ENCODE measurements around the gene CHST13.

Gene CHST13

DNA sequence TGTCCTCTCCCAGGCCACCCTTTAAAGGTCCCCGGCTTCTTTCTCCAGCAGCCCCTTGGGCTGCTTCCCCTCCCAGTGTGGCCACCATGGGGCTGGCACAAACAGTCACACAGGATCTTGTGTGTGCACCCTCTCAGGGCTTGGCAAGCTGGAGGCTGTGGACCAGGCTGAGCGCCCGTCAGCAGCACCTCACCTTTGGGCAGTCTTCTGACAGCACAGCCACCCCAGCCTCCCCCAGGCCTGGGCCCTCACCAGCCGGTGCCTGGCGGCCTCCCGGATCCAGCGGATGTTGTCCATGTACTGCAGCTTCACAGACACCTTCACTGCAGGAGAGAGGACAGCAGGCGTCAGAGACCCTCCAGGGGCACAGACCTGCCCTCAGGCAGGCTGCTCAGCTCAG, 28.2 kb upstream of the CHST13 start:
- Histone ChIP-seq H3K9me3 (ENCODE audit: control insufficient read depth, insufficient read depth, low read length) (no peaks in the 10 kb centered on the region), H3K4me1 (ENCODE audit: insufficient read depth, low read length) (peaks cover 4% of the 10 kb centered on the region; the same call in 1 of the 2 replicates)

DNA sequence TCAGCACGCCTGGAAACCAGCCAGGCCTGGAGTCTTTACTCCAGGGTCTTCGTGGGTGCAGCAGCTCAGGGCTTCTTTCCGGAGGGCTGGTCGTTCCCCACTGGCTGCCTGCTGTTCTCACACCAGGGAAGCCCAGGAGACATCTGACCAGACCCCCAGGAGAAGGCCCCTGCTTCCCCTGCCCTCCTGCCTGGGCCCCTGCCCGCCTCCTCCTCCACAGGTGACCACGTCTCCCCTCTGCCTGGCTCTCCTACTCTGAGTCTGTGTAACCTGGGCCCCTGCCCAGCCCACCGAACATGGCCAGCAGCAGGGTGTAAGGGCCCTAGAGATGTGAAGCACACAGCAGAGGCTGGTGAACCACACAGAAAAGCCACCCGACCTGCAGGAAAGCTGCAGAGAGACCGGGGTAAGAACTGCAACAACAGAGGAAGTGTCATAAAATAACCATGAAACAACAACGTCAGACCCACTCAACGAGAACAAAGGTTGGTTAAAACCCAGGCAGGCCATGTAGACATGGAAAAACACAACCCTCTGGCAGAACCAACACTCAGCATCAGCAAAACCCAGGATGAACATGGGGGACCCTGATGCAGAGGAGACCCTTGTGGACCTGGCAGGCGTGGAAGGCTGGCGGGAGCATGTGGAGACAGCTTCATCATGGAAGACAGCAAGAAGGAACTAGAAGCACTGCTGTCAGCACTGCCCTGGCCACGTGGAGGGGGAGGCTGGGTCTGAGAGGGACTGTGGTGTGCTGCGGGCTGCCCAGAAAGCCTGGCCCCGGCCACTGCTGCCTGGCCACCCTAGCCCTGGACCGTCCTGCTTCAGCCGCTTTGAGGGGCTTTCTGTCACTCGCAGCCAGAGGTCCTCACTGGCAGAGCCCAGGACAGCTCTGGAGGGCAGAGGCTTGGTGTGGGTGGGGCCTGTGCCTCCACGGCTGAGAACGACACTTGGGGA, 26.8 kb upstream of the CHST13 start:
- Histone ChIP-seq H3K36me3 (ENCODE audit: insufficient read depth, low read length) (no peaks in the 10 kb centered on the region), H3K9me3 (ENCODE audit: control insufficient read depth, insufficient read depth, low read length) (no peaks in the 10 kb centered on the region), H3K4me1 (ENCODE audit: insufficient read depth, low read length) (peaks cover 8% of the 10 kb centered on the region; the same call in 1 of the 2 replicates), H3K9ac (ENCODE audit: low read depth, low read length) (no peak overlapping the region)

More for the DNA sequence above, 28.2 kb upstream of the CHST13 start:
- no peaks in the 10 kb centered on the region for H3K36me3 ChIP-seq (ENCODE audit: insufficient read depth, low read length)
- no peak overlapping the region for H3K9ac ChIP-seq (ENCODE audit: low read depth, low read length)

DNA sequence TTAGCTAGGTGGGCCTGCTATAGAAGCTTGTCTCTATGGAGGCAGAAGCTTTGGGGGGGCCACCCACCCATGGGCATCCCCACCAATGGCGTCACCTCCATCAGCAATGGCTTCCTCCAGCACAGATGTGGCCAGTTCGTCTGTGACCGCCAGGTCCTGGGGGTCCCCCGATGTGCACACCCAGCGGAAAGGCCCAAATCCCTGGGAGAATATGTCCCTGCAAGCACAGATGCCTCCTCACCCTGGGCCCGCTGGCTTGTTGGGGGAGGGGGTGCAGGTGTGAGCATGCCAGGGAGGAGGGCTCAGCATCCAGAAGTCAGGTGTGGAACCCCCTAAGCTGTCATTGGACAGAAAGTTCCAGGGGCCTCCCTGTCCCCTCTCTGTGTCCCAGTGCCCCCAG, 26.0 kb upstream of the CHST13 start:
- no peak overlapping the region for H3K9ac ChIP-seq (ENCODE audit: low read depth, low read length)
- H3K36me3 ChIP-seq (ENCODE audit: insufficient read depth, low read length) = no peaks in the 10 kb centered on the region
- no peaks in the 10 kb centered on the region for H3K9me3 ChIP-seq (ENCODE audit: control insufficient read depth, insufficient read depth, low read length)
- H3K4me1 ChIP-seq (ENCODE audit: insufficient read depth, low read length) = peaks cover 8% of the 10 kb centered on the region; the same call in 1 of the 2 replicates

DNA sequence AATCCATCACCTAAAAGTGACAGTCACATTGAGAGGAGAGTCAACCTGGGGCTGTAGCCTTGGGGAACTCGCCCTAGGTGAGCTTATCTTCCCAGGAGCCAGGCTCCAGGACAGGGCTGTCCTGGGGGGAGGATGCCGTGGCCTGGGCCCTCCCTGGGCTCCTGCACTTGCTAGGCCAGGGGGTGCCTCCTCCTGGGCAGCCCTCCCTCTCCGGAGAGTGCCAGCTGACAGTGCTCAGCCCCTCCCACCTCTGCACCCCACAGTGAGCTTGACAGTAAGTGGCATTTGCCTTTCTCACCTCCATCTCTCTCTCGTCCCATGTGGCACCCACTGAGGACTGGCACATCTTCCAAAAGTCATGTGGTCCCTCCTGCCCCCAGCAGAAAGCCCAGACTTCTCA, 25.5 kb upstream of the CHST13 start:
- no peaks in the 10 kb centered on the region for H3K36me3 ChIP-seq (ENCODE audit: insufficient read depth, low read length)
- H3K9ac ChIP-seq (ENCODE audit: low read depth, low read length) = no peak overlapping the region
- no peaks in the 10 kb centered on the region for H3K9me3 ChIP-seq (ENCODE audit: control insufficient read depth, insufficient read depth, low read length)
- peaks cover 8% of the 10 kb centered on the region; the same call in 1 of the 2 replicates for H3K4me1 ChIP-seq (ENCODE audit: insufficient read depth, low read length)

DNA sequence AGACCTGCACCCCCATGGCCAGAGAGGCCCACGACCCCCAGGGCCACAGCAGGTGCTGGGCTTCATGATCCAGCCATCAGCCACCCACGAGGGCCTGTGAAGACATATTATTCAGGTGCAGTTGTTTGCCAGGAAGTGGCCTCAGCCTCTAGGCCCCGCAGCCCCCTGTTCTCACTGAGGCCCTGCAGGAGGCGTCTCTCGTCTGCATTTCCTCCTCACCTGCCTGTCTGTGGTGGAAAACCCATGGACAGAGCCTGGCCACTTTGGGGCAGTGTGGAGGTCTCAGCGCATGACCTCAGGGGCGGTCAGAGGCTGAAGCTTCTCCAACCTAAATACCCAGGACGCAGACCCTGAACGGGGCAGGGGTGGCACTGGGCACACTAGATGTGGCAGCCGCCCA, 25.0 kb upstream of the CHST13 start:
- Histone ChIP-seq H3K9ac (ENCODE audit: low read depth, low read length) (no peak overlapping the region), H3K9me3 (ENCODE audit: control insufficient read depth, insufficient read depth, low read length) (no peaks in the 10 kb centered on the region), H3K4me1 (ENCODE audit: insufficient read depth, low read length) (peaks cover 8% of the 10 kb centered on the region; the same call in 1 of the 2 replicates), H3K36me3 (ENCODE audit: insufficient read depth, low read length) (no peaks in the 10 kb centered on the region)

DNA sequence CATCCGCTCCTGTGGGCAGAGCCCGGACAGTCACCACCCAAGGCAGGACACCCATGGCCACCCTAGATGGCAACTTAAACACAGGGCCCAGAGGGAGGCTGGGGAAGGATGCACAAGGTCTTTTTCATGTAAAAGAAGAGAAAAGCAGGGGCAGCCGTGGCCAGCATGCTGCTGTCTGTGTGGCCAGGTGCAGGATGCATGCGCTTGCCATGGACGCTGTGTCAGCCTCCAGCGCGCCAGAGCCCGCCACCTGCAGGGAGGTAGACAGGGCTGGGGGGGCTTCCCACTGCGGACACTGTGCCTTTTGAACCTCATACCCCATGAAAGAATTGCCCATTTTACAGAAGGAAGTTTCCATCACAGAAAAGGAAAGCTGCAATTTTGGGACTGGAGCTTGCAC, 24.6 kb upstream of the CHST13 start:
- Histone ChIP-seq H3K9ac (ENCODE audit: low read depth, low read length) (no peak overlapping the region), H3K4me1 (ENCODE audit: insufficient read depth, low read length) (peaks cover 8% of the 10 kb centered on the region; the same call in 1 of the 2 replicates), H3K36me3 (ENCODE audit: insufficient read depth, low read length) (no peaks in the 10 kb centered on the region), H3K9me3 (ENCODE audit: control insufficient read depth, insufficient read depth, low read length) (no peaks in the 10 kb centered on the region)

DNA sequence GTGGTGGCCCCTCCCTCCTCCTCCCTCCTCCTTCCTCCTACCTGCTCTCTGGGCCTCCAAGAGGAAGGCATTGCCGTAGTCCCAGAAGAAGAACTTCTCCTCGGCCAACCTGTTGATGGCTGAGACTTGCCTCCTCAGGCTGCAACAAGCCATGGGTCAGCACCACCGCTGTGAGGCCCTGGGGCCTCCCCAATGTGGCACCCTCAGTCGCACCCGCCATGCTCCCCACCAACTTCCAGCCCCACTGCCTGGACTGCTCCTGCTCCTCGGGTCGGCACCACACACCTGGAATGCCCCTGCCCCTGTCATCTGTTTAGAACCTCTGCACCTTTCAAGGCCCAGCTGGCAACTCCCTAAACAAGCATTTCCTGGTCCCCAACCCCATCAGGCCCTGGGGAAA, 23.9 kb upstream of the CHST13 start:
- no peak overlapping the region for H3K9ac ChIP-seq (ENCODE audit: low read depth, low read length)
- peaks cover 8% of the 10 kb centered on the region; the same call in 1 of the 2 replicates for H3K4me1 ChIP-seq (ENCODE audit: insufficient read depth, low read length)
- no peaks in the 10 kb centered on the region for H3K9me3 ChIP-seq (ENCODE audit: control insufficient read depth, insufficient read depth, low read length)
- no peaks in the 10 kb centered on the region for H3K36me3 ChIP-seq (ENCODE audit: insufficient read depth, low read length)

DNA sequence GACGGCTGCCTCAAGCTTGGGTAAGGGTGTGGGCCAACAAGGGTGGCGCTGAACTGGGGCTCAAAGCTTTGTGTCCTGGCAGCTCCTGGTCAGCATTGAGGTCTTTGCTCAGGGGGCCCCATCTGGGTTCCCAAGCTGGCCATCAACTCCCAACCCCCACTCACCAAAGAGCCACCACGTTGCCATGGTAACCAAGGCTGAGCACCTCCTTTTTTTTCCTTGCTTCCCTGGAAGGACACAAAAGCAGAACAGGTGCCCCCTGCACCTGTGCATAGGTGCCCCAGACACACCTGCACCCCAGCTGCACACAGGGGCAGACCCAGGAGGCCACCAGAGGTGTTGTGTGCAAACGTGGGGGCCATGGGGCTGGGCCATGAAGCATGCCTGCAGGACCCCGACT, 22.9 kb upstream of the CHST13 start:
- Histone ChIP-seq H3K4me1 (ENCODE audit: insufficient read depth, low read length) (peaks cover 8% of the 10 kb centered on the region; the same call in 1 of the 2 replicates), H3K36me3 (ENCODE audit: insufficient read depth, low read length) (no peaks in the 10 kb centered on the region), H3K9me3 (ENCODE audit: control insufficient read depth, insufficient read depth, low read length) (no peaks in the 10 kb centered on the region), H3K9ac (ENCODE audit: low read depth, low read length) (no peak overlapping the region)

DNA sequence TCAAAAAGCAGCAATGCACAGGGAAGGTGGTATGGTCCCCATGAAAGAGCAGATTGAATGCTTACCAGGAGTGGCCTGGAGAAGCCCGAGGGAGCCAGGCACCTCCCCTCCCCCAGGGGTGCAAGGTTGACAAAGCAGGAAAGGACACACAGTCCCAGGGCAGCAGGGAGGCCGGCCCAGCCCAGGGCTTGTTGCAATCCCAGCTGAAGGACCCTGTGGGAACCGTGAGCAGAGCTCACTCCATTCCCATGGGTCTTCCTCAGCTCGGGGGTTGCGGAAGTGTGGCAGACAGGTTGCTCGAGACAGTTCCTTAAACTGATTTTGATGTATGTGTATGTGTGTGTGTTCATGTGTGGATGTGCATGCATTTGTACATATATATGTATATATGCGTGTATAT, 22.2 kb upstream of the CHST13 start:
- Histone ChIP-seq H3K9me3 (ENCODE audit: control insufficient read depth, insufficient read depth, low read length) (no peaks in the 10 kb centered on the region), H3K9ac (ENCODE audit: low read depth, low read length) (no peak overlapping the region), H3K4me1 (ENCODE audit: insufficient read depth, low read length) (peaks cover 8% of the 10 kb centered on the region; the same call in 1 of the 2 replicates), H3K36me3 (ENCODE audit: insufficient read depth, low read length) (no peaks in the 10 kb centered on the region)

DNA sequence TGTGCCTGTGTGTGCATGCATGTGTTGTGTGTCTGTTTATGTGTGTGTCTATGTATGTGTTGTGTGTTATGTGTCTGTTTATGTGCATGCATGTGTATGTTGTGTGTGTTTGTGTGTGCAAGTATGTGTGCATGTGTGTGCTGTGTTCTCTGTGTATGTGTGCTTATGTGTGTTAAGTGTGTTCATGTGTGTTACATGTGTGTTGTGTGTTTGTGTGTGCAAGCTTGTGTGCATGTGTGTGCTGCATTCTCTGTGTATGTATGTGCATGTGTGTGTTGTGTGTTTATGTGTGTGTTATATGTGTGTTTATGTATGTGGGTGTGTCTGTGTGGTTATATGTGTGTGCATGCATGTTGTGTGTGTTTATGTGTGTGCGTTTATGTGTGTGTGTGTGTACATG, 21.3 kb upstream of the CHST13 start:
- H3K36me3 ChIP-seq (ENCODE audit: insufficient read depth, low read length) = no peaks in the 10 kb centered on the region
- peaks cover 8% of the 10 kb centered on the region; the same call in 1 of the 2 replicates for H3K4me1 ChIP-seq (ENCODE audit: insufficient read depth, low read length)
- H3K9me3 ChIP-seq (ENCODE audit: control insufficient read depth, insufficient read depth, low read length) = no peaks in the 10 kb centered on the region
- no peak overlapping the region for H3K9ac ChIP-seq (ENCODE audit: low read depth, low read length)

DNA sequence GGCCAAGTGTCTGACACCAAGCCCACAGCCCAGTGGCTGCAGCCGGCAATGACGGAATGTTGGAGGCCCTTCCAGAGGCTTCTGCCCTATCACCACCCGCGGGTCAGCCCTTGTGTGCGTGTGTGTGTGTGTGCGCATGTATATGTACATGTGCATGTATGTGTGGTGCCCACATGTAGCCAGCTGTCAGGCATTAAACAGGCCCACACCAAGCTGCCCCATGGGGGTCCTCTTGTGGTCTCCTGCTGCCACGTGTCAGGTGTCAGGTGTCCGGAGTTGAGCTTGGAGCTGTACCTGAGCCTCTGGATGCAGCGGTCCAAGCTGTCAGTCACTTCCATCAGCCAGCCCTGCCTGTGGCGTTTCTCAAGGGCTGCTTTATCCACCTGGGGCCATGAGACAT, 20.3 kb upstream of the CHST13 start:
- no peaks in the 10 kb centered on the region for H3K36me3 ChIP-seq (ENCODE audit: insufficient read depth, low read length)
- H3K9me3 ChIP-seq (ENCODE audit: control insufficient read depth, insufficient read depth, low read length) = no peaks in the 10 kb centered on the region
- H3K4me1 ChIP-seq (ENCODE audit: insufficient read depth, low read length) = peaks cover 8% of the 10 kb centered on the region; the same call in 1 of the 2 replicates
- H3K9ac ChIP-seq (ENCODE audit: low read depth, low read length) = no peak overlapping the region

DNA sequence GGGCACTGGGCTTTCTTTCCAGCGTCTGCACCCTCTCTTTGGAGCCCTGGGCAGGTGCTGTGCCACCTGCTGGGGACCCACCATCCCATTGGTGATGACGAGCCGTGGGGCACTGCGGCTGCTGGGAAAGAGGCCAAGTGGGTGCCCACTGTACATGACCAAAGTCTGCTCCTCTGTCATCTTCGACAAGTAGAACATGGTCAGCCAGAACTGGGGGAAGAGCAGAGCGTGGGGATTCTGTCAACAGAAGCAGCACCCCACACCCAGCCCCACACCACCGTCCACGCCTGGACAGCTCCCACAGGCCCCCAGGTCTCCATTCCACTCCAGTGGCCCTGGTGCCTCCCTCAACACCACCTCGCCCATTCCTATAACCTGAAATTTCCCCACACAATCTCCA, 16.1 kb upstream of the CHST13 start:
- Histone ChIP-seq H3K9ac (ENCODE audit: low read depth, low read length) (no peak overlapping the region), H3K9me3 (ENCODE audit: control insufficient read depth, insufficient read depth, low read length) (no peaks in the 10 kb centered on the region), H3K4me1 (ENCODE audit: insufficient read depth, low read length) (no peaks in the 10 kb centered on the region), H3K36me3 (ENCODE audit: insufficient read depth, low read length) (no peaks in the 10 kb centered on the region)

DNA sequence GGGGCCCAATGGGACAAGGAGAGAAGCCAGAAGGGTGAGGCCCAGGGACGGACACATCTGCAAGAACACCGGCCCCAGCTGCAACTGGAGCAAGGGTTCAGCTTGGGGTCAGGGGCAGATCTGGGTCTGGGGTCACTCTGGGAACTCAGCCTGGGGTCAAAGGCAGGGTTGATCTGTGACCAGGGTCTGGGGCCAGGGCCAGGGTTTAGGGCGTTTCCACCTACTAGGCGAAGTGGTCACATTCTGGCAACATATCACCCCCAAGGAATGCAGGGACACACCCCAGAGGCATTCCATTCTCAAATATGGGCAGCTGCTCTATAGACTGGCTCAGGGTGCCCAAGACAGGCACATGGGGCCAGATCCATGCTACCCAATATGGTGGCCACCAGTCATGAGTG, 15.4 kb upstream of the CHST13 start:
- Histone ChIP-seq H3K36me3 (ENCODE audit: insufficient read depth, low read length) (no peaks in the 10 kb centered on the region), H3K4me1 (ENCODE audit: insufficient read depth, low read length) (no peaks in the 10 kb centered on the region), H3K9me3 (ENCODE audit: control insufficient read depth, insufficient read depth, low read length) (no peaks in the 10 kb centered on the region), H3K9ac (ENCODE audit: low read depth, low read length) (no peak overlapping the region)

DNA sequence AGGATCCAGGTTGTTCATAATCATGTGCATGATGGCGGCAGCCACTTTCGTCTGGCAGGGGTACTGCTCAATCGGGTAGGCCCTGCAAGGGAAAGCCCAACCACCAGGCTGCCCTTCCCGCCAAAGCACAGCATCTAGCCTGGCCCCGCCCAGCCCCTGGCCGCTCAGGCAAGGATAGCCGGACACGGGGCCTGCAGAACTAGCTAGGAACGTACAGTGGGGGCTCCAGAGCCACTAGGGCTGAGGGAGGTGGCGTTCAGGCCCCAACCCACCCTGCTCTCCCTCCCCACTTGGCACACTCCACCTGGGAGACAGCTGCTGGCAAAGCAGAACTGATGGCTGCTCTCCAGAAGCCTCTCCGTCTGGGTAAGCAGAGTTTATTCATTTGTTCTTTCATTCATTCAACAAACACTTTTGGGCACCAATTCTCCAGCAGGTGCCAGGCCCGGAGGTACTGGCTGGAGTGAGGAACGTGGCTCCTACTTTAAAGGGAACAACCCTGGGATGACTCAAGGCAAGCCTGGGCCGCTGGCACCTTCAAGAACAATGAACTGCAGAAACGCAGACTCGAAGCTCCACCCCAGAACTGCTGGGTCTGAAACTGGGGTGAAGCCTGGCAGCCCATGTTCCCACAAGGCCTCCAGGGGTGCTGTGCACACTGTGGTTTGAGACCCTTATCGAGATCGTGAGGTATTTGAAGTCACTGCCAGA, 14.2 kb upstream of the CHST13 start:
- no peak overlapping the region for H3K9ac ChIP-seq (ENCODE audit: low read depth, low read length)
- no peaks in the 10 kb centered on the region for H3K4me1 ChIP-seq (ENCODE audit: insufficient read depth, low read length)
- no peaks in the 10 kb centered on the region for H3K9me3 ChIP-seq (ENCODE audit: control insufficient read depth, insufficient read depth, low read length)
- H3K36me3 ChIP-seq (ENCODE audit: insufficient read depth, low read length) = no peaks in the 10 kb centered on the region

Data from ES-I3 (cell line).